H9 (cell line): Measurements from ENCODE around the gene STARD7. TPM values are rescaled to one million over a fixed set of nuclear protein-coding genes. Genes with fewer than 3 reads are reported as not detected.
A peak's percentile ranks its signal among the peaks of the same experiment; 100 is the strongest.

Experiments
- DNase-seq: peaks from one replicate; pipeline ENCODE4 v3.0.0-alpha.2; 2017
- H2AFZ ChIP-seq: one replicate; pipeline ENCODE4 v1.6.1; 2013; ENCODE audit warnings: mild to moderate bottlenecking, low read length, control low read depth, moderate library complexity
- H2AK5ac ChIP-seq: 2 replicates; pipeline ENCODE4 v1.6.1; 2013; ENCODE audit warnings: low read length, control low read depth, mixed read lengths; ENCODE audit not compliant: insufficient read length
- H2BK120ac ChIP-seq: one replicate; pipeline ENCODE4 v1.6.1; 2013; ENCODE audit warnings: low read depth, mild to moderate bottlenecking, low read length, control low read depth, inconsistent platforms; ENCODE audit not compliant: poor library complexity, severe bottlenecking
- H2BK12ac ChIP-seq: 2 replicates; pipeline ENCODE4 v1.6.1; 2013; ENCODE audit warnings: low read length, control low read depth, mixed read lengths, low read depth; ENCODE audit not compliant: insufficient read length
- H2BK15ac ChIP-seq: 2 replicates; pipeline ENCODE4 v1.6.1; 2013; ENCODE audit warnings: low read depth, low read length, control low read depth
- H2BK20ac ChIP-seq: one replicate; pipeline ENCODE4 v1.6.1; 2013; ENCODE audit warnings: low read depth, mild to moderate bottlenecking, low read length, control low read depth, inconsistent platforms; ENCODE audit not compliant: poor library complexity, severe bottlenecking
- H2BK5ac ChIP-seq: 2 replicates; pipeline ENCODE4 v1.6.1; 2013; ENCODE audit warnings: low read length, control low read depth, mixed read lengths; ENCODE audit not compliant: insufficient read length
- H3K14ac ChIP-seq: 2 replicates; pipeline ENCODE4 v1.6.1; 2013; ENCODE audit warnings: low read length, control low read depth; ENCODE audit not compliant: insufficient read depth
- H3K18ac ChIP-seq: 2 replicates; pipeline ENCODE4 v1.6.1; 2013; ENCODE audit warnings: low read depth, mild to moderate bottlenecking, mixed read lengths, low read length, control low read depth; ENCODE audit not compliant: insufficient read length
- H3K23ac ChIP-seq: 2 replicates; pipeline ENCODE4 v1.6.1; 2013; ENCODE audit warnings: low read length, control low read depth, mixed read lengths, low read depth; ENCODE audit not compliant: insufficient read length
- H3K23me2 ChIP-seq: 2 replicates; pipeline ENCODE4 v1.6.1; 2013; ENCODE audit warnings: low read depth, mild to moderate bottlenecking, mixed read lengths, low read length, control low read depth; ENCODE audit not compliant: insufficient read length, poor library complexity, severe bottlenecking
- H3K27ac ChIP-seq: 2 replicates; pipeline ENCODE4 v1.5.1; 2013; ENCODE audit warnings: low read length, control low read depth, mixed read lengths, low read depth; ENCODE audit not compliant: insufficient read length
- H3K27me3 ChIP-seq: 2 replicates; pipeline ENCODE4 v1.6.1; 2013; ENCODE audit warnings: low read length, control low read depth, inconsistent platforms; ENCODE audit not compliant: insufficient read depth
- H3K4ac ChIP-seq: 2 replicates; pipeline ENCODE4 v1.6.1; 2013; ENCODE audit warnings: low read depth, mild to moderate bottlenecking, control low read depth, inconsistent platforms, low read length, moderate library complexity
- H3K4me1 ChIP-seq: 2 replicates; pipeline ENCODE4 v1.6.1; 2013; ENCODE audit warnings: low read length, control low read depth, inconsistent platforms; ENCODE audit not compliant: insufficient read depth
- H3K4me2 ChIP-seq: 2 replicates; pipeline ENCODE4 v1.6.1; 2013; ENCODE audit warnings: low read length, control low read depth, mixed read lengths; ENCODE audit not compliant: insufficient read length, insufficient read depth
- H3K56ac ChIP-seq: 2 replicates; pipeline ENCODE4 v1.6.1; 2013; ENCODE audit warnings: low read depth, mild to moderate bottlenecking, mixed read lengths, low read length, control low read depth; ENCODE audit not compliant: insufficient read length
- H3K79me1 ChIP-seq: 2 replicates; pipeline ENCODE4 v1.6.1; 2013; ENCODE audit warnings: low read depth, mild to moderate bottlenecking, moderate library complexity, low read length, control low read depth, inconsistent platforms; ENCODE audit not compliant: insufficient read depth, poor library complexity, severe bottlenecking
- H3K79me2 ChIP-seq: 2 replicates; pipeline ENCODE4 v1.6.1; 2013; ENCODE audit warnings: low read length, control low read depth, inconsistent platforms; ENCODE audit not compliant: insufficient read depth
- H3K9ac ChIP-seq: 2 replicates; pipeline ENCODE4 v1.6.1; 2013; ENCODE audit warnings: low read length, control low read depth, mixed read lengths; ENCODE audit not compliant: insufficient read length; ENCODE audit errors: extremely low read depth
- H3K9me3 ChIP-seq: one replicate; pipeline ENCODE4 v1.6.1; 2013; ENCODE audit warnings: low read depth, low read length, inconsistent platforms; ENCODE audit not compliant: control insufficient read depth
- H3T11ph ChIP-seq: one replicate; pipeline ENCODE4 v1.6.1; 2013; ENCODE audit warnings: mild to moderate bottlenecking, low read length, control low read depth, inconsistent platforms
- H4K20me1 ChIP-seq: one replicate; pipeline ENCODE4 v1.6.1; 2013; ENCODE audit not compliant: control insufficient read depth, insufficient read length, insufficient read depth
- H4K5ac ChIP-seq: 2 replicates; pipeline ENCODE4 v1.6.1; 2013; ENCODE audit warnings: low read depth, mild to moderate bottlenecking, mixed read lengths, low read length, control low read depth; ENCODE audit not compliant: insufficient read length
- H4K8ac ChIP-seq: replicated peaks from 2 replicates; pipeline ENCODE4 v1.6.1; 2013; ENCODE audit warnings: low read length, control low read depth, mixed read lengths, low read depth; ENCODE audit not compliant: insufficient read length
- H4K91ac ChIP-seq: 2 replicates; pipeline ENCODE4 v1.6.1; 2013; ENCODE audit warnings: low read depth, mild to moderate bottlenecking, moderate library complexity, mixed read lengths, low read length, control low read depth; ENCODE audit not compliant: insufficient read length
- H3K27ac Mint-ChIP-seq, 3 experiments: 2 replicates in 2 of 3; 3 replicates in 1 of 3; pipeline ENCODE4 v1.8.0; 2020 to 2021; ENCODE audit warnings: mixed read lengths in 3 of 3, mild to moderate bottlenecking in 1 of 3, moderate library complexity in 1 of 3
- H3K27me3 Mint-ChIP-seq: 2 replicates; pipeline ENCODE4 v1.8.0; 2021; ENCODE audit warnings: low read depth, mild to moderate bottlenecking, moderate library complexity, mixed read lengths
- H3K36me3 Mint-ChIP-seq, 3 experiments: 2 replicates in 2 of 3; 3 replicates in 1 of 3; pipeline ENCODE4 v1.8.0; 2020 to 2021; ENCODE audit warnings: low read depth in 3 of 3, mixed read lengths in 3 of 3; ENCODE audit not compliant: insufficient read depth in 1 of 3
- H3K4me1 Mint-ChIP-seq, 2 experiments: 2 replicates each; pipeline ENCODE4 v1.8.0; 2020; ENCODE audit warnings: mixed read lengths in 2 of 2
- H3K4me3 Mint-ChIP-seq, 2 experiments: 2 replicates in 1 of 2; 3 replicates in 1 of 2; pipeline ENCODE4 v1.8.0; 2020 to 2021; ENCODE audit warnings: mild to moderate bottlenecking in 2 of 2, mixed read lengths in 2 of 2, moderate library complexity in 1 of 2
- H3K9me3 Mint-ChIP-seq, 2 experiments: 2 replicates in 1 of 2; 3 replicates in 1 of 2; pipeline ENCODE4 v1.8.0; 2020; ENCODE audit warnings: mild to moderate bottlenecking in 2 of 2, mixed read lengths in 2 of 2, moderate library complexity in 1 of 2
- CTCF ChIP-seq: fragments of 200-600 bp; sonication (generic); conservative IDR thresholded peaks from 3 replicates; pipeline ENCODE4 v1.8.0; 2021; ENCODE audit warnings: antibody characterized with exemption, mild to moderate bottlenecking
- WGBS: extraction: QIAGEN DNeasy Blood & Tissue Kit; methylation state at CpG from one replicate; pipeline ENCODE4 v1.1.7; 2013; ENCODE audit warnings: missing lambda C conversion rate, low lambda C conversion rate, mixed read lengths; ENCODE audit not compliant: insufficient read length; ENCODE audit errors: extremely low coverage; 5-methylcytosine and 5-hydroxymethylcytosine counted together
- total RNA-seq: library from RNA; stranded (reverse); gene quantifications from 2 replicates; pipeline ENCODE4 v1.2.1, GENCODE V29; 2021

Gene STARD7
- total RNA-seq, 1 experiment from 2014 or later, result 212 TPM

GRCh38 chr2:96156926-96157648 is 51.5 kb downstream of the STARD7 start:
- H3K79me1 ChIP-seq, result no peaks in the 10 kb centered on the region
- H4K20me1 ChIP-seq, result no peaks in the 10 kb centered on the region
- no peak overlapping the region for H3K9ac ChIP-seq
- H4K91ac ChIP-seq, result no peak overlapping the region
- H3K4me2 ChIP-seq, result no peak overlapping the region
- H2AK5ac ChIP-seq, result no peak overlapping the region
- no peak overlapping the region for H4K8ac ChIP-seq
- no peak overlapping the region for H2BK5ac ChIP-seq
- H3K27ac Mint-ChIP-seq, result no peak overlapping the region; a peak in 1 of 7 replicates
- H2BK20ac ChIP-seq, result no peak overlapping the region
- H4K5ac ChIP-seq, result no peak overlapping the region
- peaks cover 7% of the 10 kb centered on the region for H3K27me3 Mint-ChIP-seq
- peaks cover 24 to 28% of the 10 kb centered on the region in 2 experiments for H3K4me1 Mint-ChIP-seq
- H2AFZ ChIP-seq, result no peak overlapping the region
- no peak overlapping the region for H2BK15ac ChIP-seq
- H3K79me2 ChIP-seq, result no peaks in the 10 kb centered on the region
- no peak overlapping the region for H3K23ac ChIP-seq
- no peak overlapping the region for H3K56ac ChIP-seq
- H2BK120ac ChIP-seq, result no peak overlapping the region
- TF ChIP-seq CTCF, result no peak
- 0 out of 5 replicates have a peak, but pooled peaks cover 0 to under 1% of the 10 kb centered on the region in 2 experiments for H3K9me3 Mint-ChIP-seq
- peak overlapping the region; percentile 17; the same call in 1 of the 2 replicates for H3K14ac ChIP-seq
- H3K36me3 Mint-ChIP-seq, result peaks cover 0 to 2% (median 0%) of the 10 kb centered on the region in 3 experiments; a peak in 2 of 7 replicates
- no peak overlapping the region for H2BK12ac ChIP-seq
- H3K23me2 ChIP-seq, result no peaks in the 10 kb centered on the region
- WGBS, result no CpG with 5 or more reads among the region's 5 CpGs
- no peaks in the 10 kb centered on the region; the same call in 1 of the 2 replicates for H3K4me1 ChIP-seq
- no peaks in the 10 kb centered on the region for H3K9me3 ChIP-seq
- no peak overlapping the region for H3K27ac ChIP-seq
- no peak overlapping the region for H3K4ac ChIP-seq
- no peak overlapping the region for H3K18ac ChIP-seq
- no peak overlapping the region for H3T11ph ChIP-seq
- no peak overlapping the region for H3K4me3 Mint-ChIP-seq
- no peak for DNase-seq
- no peaks in the 10 kb centered on the region for H3K27me3 ChIP-seq
